Right renal pelvis (tissue), 4 donors: ENCODE data around the gene FYN. TPM values are rescaled to one million over a fixed set of nuclear protein-coding genes. Genes with fewer than 3 reads are reported as not detected.

Experiments
- DNase-seq, 4 donors: peaks; one replicate each; pipeline ENCODE4 v3.0.0-alpha.2; 2013; ENCODE audit warnings: low read depth in 4 of 4, low spot score in 3 of 4, missing footprints in 1 of 4
- polyA plus RNA-seq, 4 donors: library from polyadenylated mRNA; unstranded; fragments of 120-200 nt; gene quantifications; one replicate each; pipeline ENCODE4 v1.2.1, GENCODE V29; 2013; ENCODE audit not compliant: insufficient read length in 4 of 4

Gene FYN
- polyA plus RNA-seq, 4 donors: 162 to 172 (median 167) TPM

- no peak for DNase-seq
These were observed 63.5 kb downstream of the FYN start for GRCh38 chr6:111809766-111810165.

DNA sequence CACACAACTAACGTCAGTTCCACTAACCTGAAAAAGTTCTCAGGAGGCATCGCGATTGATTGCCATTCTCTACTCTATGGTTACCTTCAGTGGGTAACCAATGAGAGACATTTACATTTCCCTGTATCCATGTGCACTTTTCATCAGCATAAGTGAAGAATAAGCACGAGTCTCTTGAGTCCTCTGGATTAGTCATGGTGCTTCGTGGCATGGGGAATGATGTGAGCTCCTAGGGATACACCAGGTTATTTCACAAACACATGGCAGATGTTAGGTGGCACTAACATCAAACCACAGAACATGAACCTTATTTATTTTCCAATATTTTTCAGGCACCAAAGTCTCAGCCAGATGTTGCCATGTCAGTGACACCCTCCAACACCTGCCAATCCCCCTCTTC is 64.0 kb downstream of the FYN start:
- no peak for DNase-seq

DNA sequence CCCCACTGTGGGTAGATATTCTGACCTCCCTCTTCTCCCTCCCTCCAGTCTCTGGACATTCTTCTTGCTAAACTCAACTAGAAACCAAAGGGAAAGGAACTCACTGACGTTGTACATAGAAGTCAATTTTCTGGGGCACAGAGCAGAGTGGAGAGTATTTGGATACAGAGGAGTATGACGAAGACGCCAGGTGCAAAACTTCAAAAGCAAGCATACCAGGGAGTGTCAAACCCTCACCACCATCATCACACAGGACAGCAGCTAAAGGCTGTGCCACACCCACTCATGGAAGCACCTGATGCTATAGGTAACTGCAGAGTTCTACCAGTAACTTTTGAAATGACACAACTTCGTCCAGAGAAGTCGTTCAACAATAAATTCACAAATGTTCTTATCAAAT is 64.8 kb downstream of the FYN start:
- no peak for DNase-seq

DNA sequence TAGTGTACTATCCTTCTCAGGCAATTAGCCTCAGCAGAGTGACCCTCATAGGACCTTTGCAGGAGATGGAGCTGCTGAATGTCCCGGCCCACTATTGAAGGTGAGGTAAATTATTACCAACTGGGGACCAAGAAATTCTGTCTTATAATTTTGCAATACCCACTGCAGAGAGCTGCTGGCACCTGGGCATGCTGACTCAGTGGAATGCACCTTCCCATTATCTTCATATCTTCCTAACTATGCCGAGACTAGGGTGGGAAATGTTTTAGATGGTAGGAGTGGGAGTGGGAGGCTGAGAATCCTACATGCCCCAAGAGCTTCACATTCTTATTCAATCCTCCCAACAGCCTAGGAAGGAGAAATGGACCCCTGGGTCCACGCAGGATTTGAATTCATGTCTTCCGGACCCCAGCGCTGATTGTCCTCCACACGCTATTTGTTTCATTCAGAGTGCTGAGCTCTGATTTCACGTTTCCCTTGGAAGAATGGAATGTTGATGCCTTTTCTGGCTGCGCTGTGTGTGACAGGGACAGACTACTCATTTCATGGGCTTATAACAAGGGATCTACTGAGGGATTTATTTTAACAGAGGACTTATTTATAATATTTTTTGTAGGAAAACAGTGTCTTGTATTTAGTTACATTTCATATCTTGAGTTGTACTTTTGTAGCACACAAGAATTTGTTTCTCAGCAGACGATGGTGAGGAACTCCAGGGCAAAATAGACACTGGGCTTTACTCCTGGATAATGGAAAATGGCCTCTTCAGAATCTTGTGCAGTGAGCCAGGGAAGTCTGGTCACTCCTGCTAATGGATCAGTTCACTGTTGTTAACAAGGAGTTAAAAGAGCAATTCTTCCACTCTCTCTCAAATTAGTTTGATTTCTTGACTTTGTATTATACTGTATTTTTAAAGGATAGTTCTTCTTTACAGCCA is 66.4 kb downstream of the FYN start:
- DNase-seq: no peak

DNA sequence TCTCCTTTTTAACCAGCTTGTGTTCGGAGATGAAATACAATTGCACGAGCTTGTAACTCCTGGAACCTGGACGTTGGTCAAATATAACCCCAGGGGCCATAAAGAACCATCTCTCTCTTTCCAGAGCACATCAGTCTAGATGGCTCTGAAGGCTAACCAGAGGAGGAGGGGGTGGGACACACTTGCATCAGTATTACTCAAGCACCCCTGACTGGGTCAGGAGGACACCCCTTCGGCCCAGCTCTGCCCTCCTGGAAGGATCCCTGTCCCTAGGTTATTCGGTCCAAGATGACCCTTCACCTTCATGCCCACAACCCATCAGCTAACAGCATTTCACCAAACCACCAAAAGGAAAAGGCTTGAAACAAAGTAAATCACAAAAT is 67.1 kb downstream of the FYN start:
- no peak for DNase-seq

DNA sequence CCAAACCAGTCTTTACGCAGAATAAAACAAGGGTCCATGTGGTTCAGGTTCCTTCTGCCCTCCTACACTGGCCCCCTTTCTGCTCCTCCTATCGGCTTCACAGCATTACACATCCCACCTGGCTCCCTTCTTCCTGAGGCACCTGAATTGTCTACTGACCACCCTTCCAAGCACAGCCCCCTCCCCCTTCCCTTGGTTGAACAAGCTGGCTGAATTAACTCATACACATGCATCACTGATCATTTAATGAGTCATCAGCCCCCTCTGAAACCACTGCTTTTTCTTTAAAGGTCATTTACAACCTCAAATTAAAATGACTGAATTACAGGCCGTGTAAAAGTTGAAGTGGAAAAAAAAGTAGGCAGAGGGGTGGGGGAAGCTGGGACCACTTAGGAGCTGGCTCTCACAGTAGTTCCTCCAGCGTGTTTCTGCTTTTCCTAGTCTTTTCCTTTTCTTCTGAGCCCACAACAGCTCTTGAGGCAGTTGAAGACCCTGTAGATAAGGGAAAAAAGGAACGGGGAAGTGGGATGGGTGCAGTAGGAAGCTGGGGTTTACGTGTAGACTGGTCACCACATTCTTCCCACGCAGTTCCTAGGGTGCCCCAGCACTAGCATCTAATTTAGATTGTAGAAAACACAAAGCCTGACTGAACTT is 67.6 kb downstream of the FYN start:
- DNase-seq: peak in 3 of 4 donors; percentile 30 to 62 (median 56)

DNA sequence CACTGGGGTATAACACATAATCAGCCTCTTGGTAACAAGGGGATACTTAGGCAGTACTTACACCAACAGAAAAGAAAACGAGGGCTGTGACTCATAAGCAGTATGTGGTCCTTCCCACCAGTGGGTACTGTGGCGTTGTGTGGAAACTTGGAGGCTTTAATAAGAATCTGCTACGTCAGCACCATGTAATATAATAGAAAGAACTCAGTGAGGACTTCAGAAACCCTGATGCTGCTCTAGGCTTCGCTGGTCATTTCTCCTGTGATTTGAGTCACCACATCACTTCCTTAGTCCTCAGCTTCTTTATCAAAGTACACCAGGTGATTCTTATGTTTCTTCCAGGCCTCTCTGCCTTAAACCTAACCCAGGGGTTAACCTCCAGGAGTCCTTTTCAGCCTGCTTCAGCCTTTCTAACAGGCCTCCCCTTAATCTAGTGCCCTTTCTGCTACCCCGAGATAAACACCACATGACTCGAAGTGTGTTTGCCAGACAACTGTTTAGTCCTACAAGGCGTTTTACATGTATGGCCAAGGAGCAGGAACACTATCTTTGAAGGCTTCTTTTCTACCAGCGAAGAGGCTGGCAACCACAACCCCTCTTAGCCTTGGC is 68.5 kb downstream of the FYN start:
- no peak for DNase-seq

- no peak for DNase-seq
These were observed 69.4 kb downstream of the FYN start for GRCh38 chr6:111803804-111804203.

- no peak for DNase-seq
These were observed 69.9 kb downstream of the FYN start for GRCh38 chr6:111803371-111803770.

GRCh38 chr6:111802720-111803330 is 70.4 kb downstream of the FYN start:
- no peak for DNase-seq

DNA sequence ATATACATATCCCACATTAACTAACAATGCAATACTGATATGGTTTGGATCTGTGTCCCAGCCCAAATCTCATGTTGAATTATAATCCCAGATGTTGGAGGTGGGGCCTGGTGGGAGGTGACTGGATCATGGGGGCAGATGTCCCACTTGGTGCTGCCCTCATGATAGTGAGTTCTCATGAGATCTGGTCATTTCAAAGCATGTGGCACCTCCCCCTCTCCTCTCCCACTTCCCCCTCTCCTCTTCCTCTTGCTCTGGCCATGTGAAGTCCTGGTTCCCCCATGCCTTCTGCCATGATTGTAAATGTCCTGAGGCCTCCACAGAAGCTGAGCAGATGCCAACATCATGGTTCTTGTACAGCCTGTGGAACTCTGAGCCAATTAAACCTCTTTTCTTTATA is 71.2 kb downstream of the FYN start:
- DNase-seq: no peak

DNA sequence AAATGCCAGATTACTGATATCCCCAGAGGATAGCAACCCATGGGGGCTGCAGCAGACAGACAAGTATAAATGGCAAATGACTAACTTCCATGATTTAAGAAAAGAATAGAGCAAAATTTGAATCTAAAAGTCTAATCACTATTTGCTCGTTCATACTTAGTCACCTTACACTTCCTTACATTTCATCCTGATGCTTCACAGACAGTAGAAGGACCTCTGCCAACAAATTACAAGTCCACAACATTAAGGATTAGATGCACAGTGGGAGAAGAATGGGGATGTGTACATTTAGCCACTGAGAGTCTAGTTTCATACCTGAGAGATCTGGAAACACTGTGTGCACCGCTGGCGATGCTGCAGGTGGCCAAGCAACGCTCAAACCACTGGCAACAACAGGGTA is 72.4 kb downstream of the FYN start:
- no peak for DNase-seq

DNA sequence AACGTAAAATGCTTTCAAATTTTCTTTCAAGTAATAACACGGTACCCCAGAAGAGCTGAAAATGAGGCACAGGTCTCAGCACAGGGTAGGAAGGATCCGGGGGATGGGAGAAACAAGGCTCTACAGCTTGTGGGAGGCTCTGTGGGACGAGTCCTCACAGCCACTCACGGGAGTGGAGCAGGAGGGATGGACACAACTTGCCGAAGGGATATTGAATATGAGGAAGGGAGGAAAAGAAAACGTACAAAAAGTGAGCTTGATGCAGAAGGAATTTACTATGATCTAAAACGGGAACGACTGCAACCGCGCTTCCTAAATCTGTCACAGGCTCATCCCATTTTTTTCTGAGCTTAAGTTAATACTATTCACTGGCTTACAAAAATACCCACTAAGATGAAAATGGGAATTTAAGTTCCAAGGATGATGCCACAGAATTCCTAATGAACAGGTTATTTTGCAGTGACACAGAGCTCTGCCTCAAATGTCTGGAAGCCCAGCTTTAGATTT is 72.9 kb downstream of the FYN start:
- no peak for DNase-seq

GRCh38 chr6:111799576-111800258 is 73.5 kb downstream of the FYN start:
- no peak for DNase-seq

GRCh38 chr6:111798281-111798725 is 74.9 kb downstream of the FYN start:
- no peak for DNase-seq

DNA sequence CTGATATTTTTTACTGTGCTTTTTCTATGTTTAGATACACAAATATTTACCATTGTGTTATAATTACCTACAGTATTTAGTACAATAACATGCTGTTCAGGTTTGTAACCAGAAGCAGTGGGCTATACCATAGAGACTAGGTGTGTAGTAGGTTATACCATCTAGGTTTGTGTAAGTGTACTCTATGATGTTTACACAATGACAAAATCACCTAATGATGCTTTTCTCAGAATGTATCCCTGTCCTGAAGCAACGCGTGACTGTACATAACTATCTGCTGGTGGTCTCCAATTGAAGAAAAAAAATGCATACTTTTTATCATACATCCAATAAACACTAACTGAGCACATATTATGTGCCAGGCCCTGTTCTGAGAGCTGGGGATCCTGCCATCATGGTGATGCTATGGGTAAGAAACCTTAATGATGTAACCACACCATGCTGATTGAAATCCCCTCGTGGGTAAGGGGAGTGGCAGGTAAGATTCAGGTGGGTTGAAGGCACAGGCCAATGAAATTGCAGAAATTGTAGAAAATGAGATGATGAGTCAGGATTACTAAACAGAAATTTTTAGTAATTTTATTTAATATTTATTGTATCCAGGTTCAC is 76.8 kb downstream of the FYN start:
- no peak for DNase-seq

- no peak for DNase-seq
These were observed 77.7 kb downstream of the FYN start for GRCh38 chr6:111795558-111795957.

DNA sequence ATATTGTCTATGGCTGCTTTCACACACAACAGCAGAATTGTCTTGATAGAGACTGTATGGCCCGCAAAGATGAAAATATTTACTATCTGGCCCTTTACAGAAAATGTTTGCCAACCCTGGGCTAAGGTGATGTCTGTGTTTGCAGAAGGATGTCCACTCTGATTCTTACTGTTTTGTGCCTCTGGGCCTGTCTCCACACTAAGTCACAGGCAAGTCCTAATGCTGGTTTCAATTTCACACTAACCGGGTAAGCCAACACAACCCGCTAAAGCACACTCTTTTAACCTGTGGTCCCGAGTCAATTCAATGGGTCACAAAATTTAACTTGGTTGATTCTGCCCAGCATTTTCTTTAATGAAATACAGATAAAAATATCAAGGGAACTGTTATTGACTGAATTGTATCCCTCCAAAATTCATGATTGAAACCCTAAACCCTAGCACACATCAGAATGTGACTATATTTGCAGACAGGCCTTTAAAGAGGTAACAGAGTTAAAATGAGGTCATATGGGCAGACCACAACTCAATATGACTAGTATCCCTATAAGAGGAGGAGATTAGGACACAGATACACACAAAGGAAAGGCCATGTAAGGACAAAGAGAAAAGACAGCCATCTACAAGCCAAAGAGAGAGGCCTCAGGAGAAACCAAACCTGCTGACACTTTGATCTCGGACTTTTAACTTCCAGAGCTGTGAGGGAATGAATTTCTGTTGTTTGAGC is 78.4 kb downstream of the FYN start:
- no peak for DNase-seq

- DNase-seq: no peak
These were observed 79.0 kb downstream of the FYN start for GRCh38 chr6:111794300-111794699.
